ENCODE measurements around the gene ARL10.

Gene ARL10

GRCh38 chr5:176361437-176362232, 3.7 kb upstream of the ARL10 start, which contains the start of gene KIAA1191:
KIAA1191 (minus strand) TSS chr5:176361764; CDS start chr5:176359508, 2,256 bp downstream.
- peak; percentile 95 for DNase-seq (ENCODE audit: low spot score)

GRCh38 chr5:176362233-176362490, 3.1 kb upstream of the ARL10 start:
- no peak for DNase-seq (ENCODE audit: low spot score)

- no peak for DNase-seq (ENCODE audit: low spot score)
These were observed 429 bp upstream of the ARL10 start for GRCh38 chr5:176364765-176365350.

GRCh38 chr5:176366232-176366894, 1.1 kb downstream of the ARL10 start:
- DNase-seq (ENCODE audit: low spot score): no peak

GRCh38 chr5:176368726-176369125, 3.4 kb downstream of the ARL10 start:
- DNase-seq (ENCODE audit: low spot score): no peak

- no peak for DNase-seq (ENCODE audit: low spot score)
These were observed 4.8 kb downstream of the ARL10 start for GRCh38 chr5:176369934-176370711.

- no peak for DNase-seq (ENCODE audit: low spot score)
These were observed 6.6 kb downstream of the ARL10 start for GRCh38 chr5:176371621-176372539.

GRCh38 chr5:176373100-176373818, 8.0 kb downstream of the ARL10 start:
- DNase-seq (ENCODE audit: low spot score): no peak

- no peak for DNase-seq (ENCODE audit: low spot score)
These were observed 14.6 kb downstream of the ARL10 start for GRCh38 chr5:176379881-176380280.

GRCh38 chr5:176381423-176381822, 16.1 kb downstream of the ARL10 start:
- no peak for DNase-seq (ENCODE audit: low spot score)

- no peak for DNase-seq (ENCODE audit: low spot score)
These were observed 16.7 kb downstream of the ARL10 start for GRCh38 chr5:176381979-176382378.

- no peak for DNase-seq (ENCODE audit: low spot score)
These were observed 17.4 kb downstream of the ARL10 start for GRCh38 chr5:176382721-176383120.

- DNase-seq (ENCODE audit: low spot score): no peak
These were observed 18.1 kb downstream of the ARL10 start for GRCh38 chr5:176383248-176383905.

- DNase-seq (ENCODE audit: low spot score): no peak
These were observed 18.7 kb downstream of the ARL10 start for GRCh38 chr5:176383961-176384360.

- DNase-seq (ENCODE audit: low spot score): no peak
These were observed 19.2 kb downstream of the ARL10 start for GRCh38 chr5:176384366-176384930.

GRCh38 chr5:176384991-176385390, 19.7 kb downstream of the ARL10 start:
- DNase-seq (ENCODE audit: low spot score): no peak

GRCh38 chr5:176386491-176386890, 21.2 kb downstream of the ARL10 start:
- no peak for DNase-seq (ENCODE audit: low spot score)

GRCh38 chr5:176387384-176387925, 22.2 kb downstream of the ARL10 start:
- DNase-seq (ENCODE audit: low spot score): no peak

GRCh38 chr5:176388003-176388443, 22.7 kb downstream of the ARL10 start:
- no peak for DNase-seq (ENCODE audit: low spot score)
